TTC549 (cell line): ENCODE measurements around the gene DEPP1.

Experiments used
- FAIRE-seq: peaks from 2 replicates; lab custom pipeline; 2012; peaks lifted over from hg19 to GRCh38; lab: Jason Lieb, UNC

DEPP1 gene

GRCh38 chr10:44978213-44978569 lies 418 bp downstream of the DEPP1 start:
- FAIRE-seq, result no peak

- FAIRE-seq, result no peak
These were observed 1.1 kb downstream of the DEPP1 start for GRCh38 chr10:44977287-44978212.

GRCh38 chr10:44976352-44977198 lies 2.0 kb downstream of the DEPP1 start:
- no peak for FAIRE-seq

- no peak for FAIRE-seq
These were observed 2.9 kb downstream of the DEPP1 start for GRCh38 chr10:44975431-44976331.

- no peak for FAIRE-seq
These were observed 3.8 kb downstream of the DEPP1 start for GRCh38 chr10:44974628-44975430.

GRCh38 chr10:44974082-44974627 lies 4.5 kb downstream of the DEPP1 start:
- FAIRE-seq, result no peak

- FAIRE-seq, result no peak
These were observed 5.1 kb downstream of the DEPP1 start for GRCh38 chr10:44973323-44974081.

- FAIRE-seq, result no peak
These were observed 5.7 kb downstream of the DEPP1 start for GRCh38 chr10:44972874-44973306.

- FAIRE-seq, result no peak
These were observed 6.5 kb downstream of the DEPP1 start for GRCh38 chr10:44971935-44972757.

- FAIRE-seq, result no peak
These were observed 7.2 kb downstream of the DEPP1 start for GRCh38 chr10:44971434-44971833.

GRCh38 chr10:44970812-44971395 lies 7.7 kb downstream of the DEPP1 start:
- no peak for FAIRE-seq

GRCh38 chr10:44969854-44970253 lies 8.8 kb downstream of the DEPP1 start:
- FAIRE-seq, result no peak

GRCh38 chr10:44968500-44969400 lies 9.9 kb downstream of the DEPP1 start:
- no peak for FAIRE-seq

GRCh38 chr10:44968091-44968490 lies 10.5 kb downstream of the DEPP1 start:
- no peak for FAIRE-seq

GRCh38 chr10:44967616-44968015 lies 11.0 kb downstream of the DEPP1 start:
- FAIRE-seq, result no peak

- FAIRE-seq, result no peak
These were observed 11.6 kb downstream of the DEPP1 start for GRCh38 chr10:44966816-44967509.

GRCh38 chr10:44966129-44966815 lies 12.3 kb downstream of the DEPP1 start:
- no peak for FAIRE-seq
